Transverse colon (tissue), 4 donors: ENCODE data around the gene CASP2.

Source experiments
- POLR2A ChIP-seq: fragments of 450-650 bp; IDR thresholded peaks from one replicate; pipeline ENCODE4 v1.6.1; 2016; ENCODE audit warnings: antibody characterized with exemption, mild to moderate bottlenecking, moderate library complexity
- POLR2AphosphoS5 ChIP-seq, 3 donors: sonication (generic); formaldehyde crosslinking; IDR thresholded peaks; one replicate each; pipeline ENCODE4 v1.6.1; 2016; ENCODE audit warnings: antibody characterized with exemption in 3 of 3
- TF ChIP-seq, protein P1 (sequence below), 5 experiments: fragments of 200-600 bp in 3 of 5; fragments of 450-650 bp in 2 of 5; sonication (generic) in 3 of 5; IDR thresholded peaks; 1 replicate in 2 of 5; 2 replicates in 3 of 5; pipeline ENCODE4 v1.5.1; 2016 to 2017; ENCODE audit warnings: antibody characterized with exemption in 5 of 5, inconsistent platforms in 3 of 5, mild to moderate bottlenecking in 2 of 5, moderate library complexity in 1 of 5

DNA sequence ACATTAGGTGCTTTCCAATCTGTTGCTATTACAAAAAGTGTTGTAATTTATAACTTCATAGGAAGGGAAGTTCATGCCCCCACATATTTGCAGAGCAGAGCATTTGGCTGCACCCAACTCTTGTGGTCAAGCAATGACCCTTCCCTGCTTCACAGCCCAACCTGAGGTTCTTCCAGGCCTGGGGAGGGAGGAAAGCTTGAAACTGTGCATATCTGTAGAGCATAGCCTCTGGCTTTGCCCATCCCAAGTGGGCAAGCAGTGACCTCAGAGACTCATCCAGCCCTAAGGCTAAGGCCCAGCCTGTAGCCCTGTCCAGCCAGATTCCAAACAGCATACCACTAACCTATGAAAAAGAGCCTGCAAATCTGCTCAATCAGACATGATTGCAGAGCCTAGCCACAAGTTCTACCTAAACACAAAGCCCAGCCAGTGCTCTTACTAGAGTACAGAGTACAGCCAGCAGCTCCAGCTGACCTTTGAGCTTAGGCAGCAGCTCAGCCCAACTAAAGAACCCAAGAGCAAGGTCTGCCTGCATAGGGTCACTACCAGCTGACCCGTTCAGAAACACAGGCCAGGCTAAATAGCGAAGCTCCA, 39.3 kb upstream of the CASP2 start:
- TF ChIP-seq POLR2A (no peak), POLR2AphosphoS5 (IDR thresholded peaks at IDR 0.05) (no peak)
- TF ChIP-seq, protein P1, sequence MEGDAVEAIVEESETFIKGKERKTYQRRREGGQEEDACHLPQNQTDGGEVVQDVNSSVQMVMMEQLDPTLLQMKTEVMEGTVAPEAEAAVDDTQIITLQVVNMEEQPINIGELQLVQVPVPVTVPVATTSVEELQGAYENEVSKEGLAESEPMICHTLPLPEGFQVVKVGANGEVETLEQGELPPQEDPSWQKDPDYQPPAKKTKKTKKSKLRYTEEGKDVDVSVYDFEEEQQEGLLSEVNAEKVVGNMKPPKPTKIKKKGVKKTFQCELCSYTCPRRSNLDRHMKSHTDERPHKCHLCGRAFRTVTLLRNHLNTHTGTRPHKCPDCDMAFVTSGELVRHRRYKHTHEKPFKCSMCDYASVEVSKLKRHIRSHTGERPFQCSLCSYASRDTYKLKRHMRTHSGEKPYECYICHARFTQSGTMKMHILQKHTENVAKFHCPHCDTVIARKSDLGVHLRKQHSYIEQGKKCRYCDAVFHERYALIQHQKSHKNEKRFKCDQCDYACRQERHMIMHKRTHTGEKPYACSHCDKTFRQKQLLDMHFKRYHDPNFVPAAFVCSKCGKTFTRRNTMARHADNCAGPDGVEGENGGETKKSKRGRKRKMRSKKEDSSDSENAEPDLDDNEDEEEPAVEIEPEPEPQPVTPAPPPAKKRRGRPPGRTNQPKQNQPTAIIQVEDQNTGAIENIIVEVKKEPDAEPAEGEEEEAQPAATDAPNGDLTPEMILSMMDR (IDR thresholded peaks at IDR 0.05) = no peak
